MM.1S (cell line): Measurements from ENCODE around the gene CYTH1.

Experiments used
- EZH2 ChIP-seq: fragments of 300-600 bp; sonication (generic); optimal IDR thresholded peaks from 2 replicates; pipeline ENCODE3; 2017; ENCODE audit warnings: low read depth, mild to moderate bottlenecking, antibody characterized with exemption, low read length, mixed read lengths
- EZH2phosphoT487 ChIP-seq: fragments of 300-600 bp; sonication (generic); IDR thresholded peaks from 2 replicates; pipeline ENCODE4 v1.6.1; 2018; ENCODE audit warnings: antibody characterized with exemption, low read length
- TF ChIP-seq, protein P1 (sequence below): fragments of 300-600 bp; sonication (generic); IDR thresholded peaks from 2 replicates; pipeline ENCODE4 v1.5.1; 2016; ENCODE audit warnings: antibody characterized with exemption, low read length, mixed read lengths

DNA sequence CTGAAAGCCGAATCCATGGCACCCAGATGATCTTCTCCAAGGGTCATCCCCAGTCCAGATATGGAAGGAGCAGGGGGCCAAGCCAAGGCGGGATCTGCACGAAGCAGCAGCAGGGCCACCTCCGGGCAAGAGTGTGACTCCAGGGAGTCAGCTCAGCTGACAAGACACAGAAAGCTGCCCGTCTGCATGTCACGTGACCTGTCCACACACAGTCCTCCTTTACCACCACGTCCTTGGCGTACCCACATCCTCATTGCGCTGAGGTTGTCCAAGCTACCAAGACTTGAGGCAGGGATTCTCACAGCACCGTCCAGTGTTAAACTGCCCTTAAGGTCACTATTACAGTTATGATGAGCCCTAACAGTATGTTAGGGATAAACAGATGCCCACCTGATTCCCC is 11.3 kb upstream of the CYTH1 start:
- TF ChIP-seq EZH2phosphoT487, result no peak
- TF ChIP-seq, protein P1, sequence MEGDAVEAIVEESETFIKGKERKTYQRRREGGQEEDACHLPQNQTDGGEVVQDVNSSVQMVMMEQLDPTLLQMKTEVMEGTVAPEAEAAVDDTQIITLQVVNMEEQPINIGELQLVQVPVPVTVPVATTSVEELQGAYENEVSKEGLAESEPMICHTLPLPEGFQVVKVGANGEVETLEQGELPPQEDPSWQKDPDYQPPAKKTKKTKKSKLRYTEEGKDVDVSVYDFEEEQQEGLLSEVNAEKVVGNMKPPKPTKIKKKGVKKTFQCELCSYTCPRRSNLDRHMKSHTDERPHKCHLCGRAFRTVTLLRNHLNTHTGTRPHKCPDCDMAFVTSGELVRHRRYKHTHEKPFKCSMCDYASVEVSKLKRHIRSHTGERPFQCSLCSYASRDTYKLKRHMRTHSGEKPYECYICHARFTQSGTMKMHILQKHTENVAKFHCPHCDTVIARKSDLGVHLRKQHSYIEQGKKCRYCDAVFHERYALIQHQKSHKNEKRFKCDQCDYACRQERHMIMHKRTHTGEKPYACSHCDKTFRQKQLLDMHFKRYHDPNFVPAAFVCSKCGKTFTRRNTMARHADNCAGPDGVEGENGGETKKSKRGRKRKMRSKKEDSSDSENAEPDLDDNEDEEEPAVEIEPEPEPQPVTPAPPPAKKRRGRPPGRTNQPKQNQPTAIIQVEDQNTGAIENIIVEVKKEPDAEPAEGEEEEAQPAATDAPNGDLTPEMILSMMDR, result no peak
- TF ChIP-seq EZH2, result no peak
